K562 (cell line): ENCODE results near the gene GATM. TPM values are rescaled to one million over a fixed set of nuclear protein-coding genes. Genes with fewer than 3 reads are reported as not detected.

Experiments
- ID3 ChIP-seq, 2 experiments: fragments of 250-450 bp in 1 of 2; fragments of 450-650 bp in 1 of 2; sonication (Bioruptor Pico) in 1 of 2; IDR thresholded peaks; 2 replicates each; pipeline versions ENCODE4 v1.6.1 to v1.8.0; 2016 to 2021; ENCODE audit warnings: mild to moderate bottlenecking in 2 of 2, moderate library complexity in 2 of 2, missing compliant biosample characterization in 1 of 2, missing genetic modification characterization in 1 of 2
- JUNB ChIP-seq: fragments of 450-650 bp; formaldehyde crosslinking; conservative IDR thresholded peaks from 2 replicates; pipeline ENCODE4 v1.4.0; 2020; ENCODE audit warnings: mild to moderate bottlenecking
- JUND ChIP-seq, 2 experiments: IDR thresholded peaks; 2 replicates in 1 of 2; 3 replicates in 1 of 2; pipeline ENCODE4 v1.6.1; 2011; ENCODE audit warnings: borderline replicate concordance in 2 of 2, low read depth in 2 of 2, low read length in 2 of 2, improper control_type of control experiment in 1 of 2, missing biosample characterization in 1 of 2, missing genetic modification characterization in 1 of 2, missing genetic modification reagents in 1 of 2
- MEIS2 ChIP-seq: fragments of 450-650 bp; IDR thresholded peaks from 2 replicates; pipeline ENCODE4 v1.6.1; 2014; ENCODE audit warnings: mild to moderate bottlenecking; ENCODE audit not compliant: partially characterized antibody
- MXD1 ChIP-seq: fragments of 250-450 bp; sonication (Bioruptor Pico); IDR thresholded peaks from 2 replicates; pipeline ENCODE4 v1.8.0; 2021; ENCODE audit warnings: borderline replicate concordance, mild to moderate bottlenecking, moderate library complexity; ENCODE audit not compliant: poor library complexity, severe bottlenecking
- OTX1 ChIP-seq: fragments of 450-650 bp; formaldehyde crosslinking; IDR thresholded peaks from 2 replicates; pipeline ENCODE4 v1.4.0; 2022; ENCODE audit warnings: mild to moderate bottlenecking
- POLR3G ChIP-seq: IDR thresholded peaks from 2 replicates; pipeline ENCODE4 v1.6.1; 2011; ENCODE audit not compliant: insufficient read length, insufficient replicate concordance; ENCODE audit errors: extremely low read depth
- SPI1 ChIP-seq: IDR thresholded peaks from 2 replicates; pipeline ENCODE4 v1.6.1; 2011; ENCODE audit warnings: low read depth, low read length, control low read depth, borderline replicate concordance
- ZNF133 ChIP-seq: fragments of 250-450 bp; sonication (Bioruptor Pico); IDR thresholded peaks from 2 replicates; pipeline ENCODE4 v1.4.0; 2020; ENCODE audit warnings: mild to moderate bottlenecking
- ZNF24 ChIP-seq: fragments of 450-650 bp; IDR thresholded peaks from 2 replicates; pipeline ENCODE4 v1.6.1; 2016
- ZNF589 ChIP-seq: fragments of 200-800 bp; sonication (Bioruptor generic); IDR thresholded peaks from 2 replicates; pipeline ENCODE4 v1.6.1; 2016; ENCODE audit warnings: low read depth, missing genetic modification characterization, missing compliant biosample characterization
- ZNF830 ChIP-seq: fragments of 250-450 bp; sonication (Bioruptor Pico); IDR thresholded peaks from 2 replicates; pipeline ENCODE4 v1.5.0; 2021; ENCODE audit warnings: mild to moderate bottlenecking
- polyA plus RNA-seq, 8 experiments: library from polyadenylated mRNA; depleted of rRNA in 4 of 8; stranded (reverse) in 5 of 8; unstranded in 3 of 8; fragments of >200 nt; fragmentation: Nextera tagmentation in 2 of 8; fragmentation: Illumina TruSeq in 1 of 8; extraction: Ambion mirVana in 2 of 8; extraction: Trizol in 1 of 8; gene quantifications; 2 replicates each; pipeline versions ENCODE4 v1.2.1 to v1.2.3, GENCODE V29; 2011 to 2014; ENCODE audit warnings: inconsistent platforms in 1 of 8, missing spikeins in 1 of 8
- total RNA-seq, 7 experiments: library from RNA; depleted of rRNA in 6 of 7; stranded (reverse); fragments of >200 nt in 6 of 7; fragmentation: Illumina TruSeq in 2 of 7; extraction: Trizol in 2 of 7; gene quantifications; 2 replicates each; pipeline versions ENCODE4 v1.2.1 to v1.2.3, GENCODE V29; 2011 to 2021; ENCODE audit warnings: low replicate concordance in 1 of 7
- TF ChIP-seq, protein P1 (sequence below): fragments of 250-450 bp; sonication (Bioruptor Pico); IDR thresholded peaks from 2 replicates; pipeline ENCODE4 v1.5.0; 2022; ENCODE audit warnings: mild to moderate bottlenecking
- TF ChIP-seq, protein P2 (sequence below): fragments of 250-450 bp; sonication (Bioruptor Pico); IDR thresholded peaks from 2 replicates; pipeline ENCODE4 v1.8.0; 2022; ENCODE audit warnings: inconsistent platforms
- TF ChIP-seq, protein P3 (sequence below): sonication (generic); formaldehyde crosslinking; IDR thresholded peaks from 2 replicates; pipeline ENCODE4 v1.8.0; 2023; ENCODE audit warnings: mild to moderate bottlenecking, missing genetic modification reagents
- TF ChIP-seq, protein P4 (sequence below): fragments of 250-450 bp; sonication (Bioruptor Pico); IDR thresholded peaks from 2 replicates; pipeline ENCODE4 v1.4.0; 2020; ENCODE audit warnings: mild to moderate bottlenecking

GATM gene
- total and polyA plus RNA-seq, 9 of the 15 experiments (the other 6 are each of a cell fraction or from before 2014, with no cell fraction given) = 0.11 to 1.1 (median 0.65) TPM

DNA sequence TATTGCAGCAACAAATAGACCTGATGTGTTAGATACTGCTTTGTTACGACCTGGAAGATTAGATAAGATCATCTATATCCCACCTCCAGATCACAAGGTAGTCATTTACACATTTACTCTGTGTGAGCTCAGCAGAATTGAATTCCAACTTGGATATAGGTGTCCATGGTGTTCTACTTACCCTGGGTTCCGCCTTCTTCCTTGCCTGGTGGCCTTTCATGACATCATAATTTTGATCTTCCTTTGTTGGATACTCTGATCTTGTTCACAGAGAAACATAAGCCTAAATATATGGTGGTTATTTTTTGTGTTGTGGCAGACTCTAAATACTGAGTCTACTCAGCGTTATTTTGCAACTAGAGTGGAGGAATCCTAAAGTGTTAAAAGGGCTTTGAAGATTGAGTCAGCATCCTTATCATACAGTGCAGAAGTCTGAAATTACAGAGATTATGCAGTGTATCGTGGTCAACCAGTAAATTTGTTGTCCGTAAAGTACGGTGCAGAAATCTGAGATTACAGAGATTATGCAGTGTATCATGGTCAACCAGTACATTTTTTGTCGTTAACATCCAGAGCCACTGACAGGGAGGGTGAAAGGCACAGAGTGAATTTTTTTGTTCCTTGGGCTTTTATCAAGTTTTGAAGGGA, 39.1 kb upstream of the GATM start (continued):
- TF ChIP-seq ZNF589 (CRISPR knock-in tag) (peak; percentile 69; the same call in 1 of the 2 replicates), ID3 (CRISPR knock-in tag; IDR thresholded peaks at IDR 0.05) (no peak), ID3 (tag; IDR thresholded peaks at IDR 0.05) (no peak), OTX1 (CRISPR knock-in tag) (no peak), MXD1 (CRISPR knock-in tag) (no peak), SPI1 (no peak), ZNF133 (CRISPR knock-in tag) (no peak), JUND (IDR thresholded peaks at IDR 0.05; ENCODE audit: borderline replicate concordance, low read depth, low read length) (peak; percentile 91), JUND (tag; IDR thresholded peaks at IDR 0.05; ENCODE audit: borderline replicate concordance, low read depth, low read length) (peak; percentile 89; the same call in 2 of the 3 replicates), MEIS2 (peak; percentile 69), ZNF830 (CRISPR knock-in tag) (no peak), POLR3G (no peak), ZNF24 (no peak), JUNB (no peak)
- TF ChIP-seq, protein P1, sequence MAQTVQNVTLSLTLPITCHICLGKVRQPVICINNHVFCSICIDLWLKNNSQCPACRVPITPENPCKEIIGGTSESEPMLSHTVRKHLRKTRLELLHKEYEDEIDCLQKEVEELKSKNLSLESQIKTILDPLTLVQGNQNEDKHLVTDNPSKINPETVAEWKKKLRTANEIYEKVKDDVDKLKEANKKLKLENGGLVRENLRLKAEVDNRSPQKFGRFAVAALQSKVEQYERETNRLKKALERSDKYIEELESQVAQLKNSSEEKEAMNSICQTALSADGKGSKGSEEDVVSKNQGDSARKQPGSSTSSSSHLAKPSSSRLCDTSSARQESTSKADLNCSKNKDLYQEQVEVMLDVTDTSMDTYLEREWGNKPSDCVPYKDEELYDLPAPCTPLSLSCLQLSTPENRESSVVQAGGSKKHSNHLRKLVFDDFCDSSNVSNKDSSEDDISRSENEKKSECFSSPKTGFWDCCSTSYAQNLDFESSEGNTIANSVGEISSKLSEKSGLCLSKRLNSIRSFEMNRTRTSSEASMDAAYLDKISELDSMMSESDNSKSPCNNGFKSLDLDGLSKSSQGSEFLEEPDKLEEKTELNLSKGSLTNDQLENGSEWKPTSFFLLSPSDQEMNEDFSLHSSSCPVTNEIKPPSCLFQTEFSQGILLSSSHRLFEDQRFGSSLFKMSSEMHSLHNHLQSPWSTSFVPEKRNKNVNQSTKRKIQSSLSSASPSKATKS = no peak
- TF ChIP-seq, protein P2, sequence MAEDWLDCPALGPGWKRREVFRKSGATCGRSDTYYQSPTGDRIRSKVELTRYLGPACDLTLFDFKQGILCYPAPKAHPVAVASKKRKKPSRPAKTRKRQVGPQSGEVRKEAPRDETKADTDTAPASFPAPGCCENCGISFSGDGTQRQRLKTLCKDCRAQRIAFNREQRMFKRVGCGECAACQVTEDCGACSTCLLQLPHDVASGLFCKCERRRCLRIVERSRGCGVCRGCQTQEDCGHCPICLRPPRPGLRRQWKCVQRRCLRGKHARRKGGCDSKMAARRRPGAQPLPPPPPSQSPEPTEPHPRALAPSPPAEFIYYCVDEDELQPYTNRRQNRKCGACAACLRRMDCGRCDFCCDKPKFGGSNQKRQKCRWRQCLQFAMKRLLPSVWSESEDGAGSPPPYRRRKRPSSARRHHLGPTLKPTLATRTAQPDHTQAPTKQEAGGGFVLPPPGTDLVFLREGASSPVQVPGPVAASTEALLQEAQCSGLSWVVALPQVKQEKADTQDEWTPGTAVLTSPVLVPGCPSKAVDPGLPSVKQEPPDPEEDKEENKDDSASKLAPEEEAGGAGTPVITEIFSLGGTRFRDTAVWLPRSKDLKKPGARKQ (CRISPR knock-in tag) = no peak
- TF ChIP-seq, protein P3, sequence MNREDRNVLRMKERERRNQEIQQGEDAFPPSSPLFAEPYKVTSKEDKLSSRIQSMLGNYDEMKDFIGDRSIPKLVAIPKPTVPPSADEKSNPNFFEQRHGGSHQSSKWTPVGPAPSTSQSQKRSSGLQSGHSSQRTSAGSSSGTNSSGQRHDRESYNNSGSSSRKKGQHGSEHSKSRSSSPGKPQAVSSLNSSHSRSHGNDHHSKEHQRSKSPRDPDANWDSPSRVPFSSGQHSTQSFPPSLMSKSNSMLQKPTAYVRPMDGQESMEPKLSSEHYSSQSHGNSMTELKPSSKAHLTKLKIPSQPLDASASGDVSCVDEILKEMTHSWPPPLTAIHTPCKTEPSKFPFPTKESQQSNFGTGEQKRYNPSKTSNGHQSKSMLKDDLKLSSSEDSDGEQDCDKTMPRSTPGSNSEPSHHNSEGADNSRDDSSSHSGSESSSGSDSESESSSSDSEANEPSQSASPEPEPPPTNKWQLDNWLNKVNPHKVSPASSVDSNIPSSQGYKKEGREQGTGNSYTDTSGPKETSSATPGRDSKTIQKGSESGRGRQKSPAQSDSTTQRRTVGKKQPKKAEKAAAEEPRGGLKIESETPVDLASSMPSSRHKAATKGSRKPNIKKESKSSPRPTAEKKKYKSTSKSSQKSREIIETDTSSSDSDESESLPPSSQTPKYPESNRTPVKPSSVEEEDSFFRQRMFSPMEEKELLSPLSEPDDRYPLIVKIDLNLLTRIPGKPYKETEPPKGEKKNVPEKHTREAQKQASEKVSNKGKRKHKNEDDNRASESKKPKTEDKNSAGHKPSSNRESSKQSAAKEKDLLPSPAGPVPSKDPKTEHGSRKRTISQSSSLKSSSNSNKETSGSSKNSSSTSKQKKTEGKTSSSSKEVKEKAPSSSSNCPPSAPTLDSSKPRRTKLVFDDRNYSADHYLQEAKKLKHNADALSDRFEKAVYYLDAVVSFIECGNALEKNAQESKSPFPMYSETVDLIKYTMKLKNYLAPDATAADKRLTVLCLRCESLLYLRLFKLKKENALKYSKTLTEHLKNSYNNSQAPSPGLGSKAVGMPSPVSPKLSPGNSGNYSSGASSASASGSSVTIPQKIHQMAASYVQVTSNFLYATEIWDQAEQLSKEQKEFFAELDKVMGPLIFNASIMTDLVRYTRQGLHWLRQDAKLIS (CRISPR knock-in tag) = no peak
- TF ChIP-seq, protein P4, sequence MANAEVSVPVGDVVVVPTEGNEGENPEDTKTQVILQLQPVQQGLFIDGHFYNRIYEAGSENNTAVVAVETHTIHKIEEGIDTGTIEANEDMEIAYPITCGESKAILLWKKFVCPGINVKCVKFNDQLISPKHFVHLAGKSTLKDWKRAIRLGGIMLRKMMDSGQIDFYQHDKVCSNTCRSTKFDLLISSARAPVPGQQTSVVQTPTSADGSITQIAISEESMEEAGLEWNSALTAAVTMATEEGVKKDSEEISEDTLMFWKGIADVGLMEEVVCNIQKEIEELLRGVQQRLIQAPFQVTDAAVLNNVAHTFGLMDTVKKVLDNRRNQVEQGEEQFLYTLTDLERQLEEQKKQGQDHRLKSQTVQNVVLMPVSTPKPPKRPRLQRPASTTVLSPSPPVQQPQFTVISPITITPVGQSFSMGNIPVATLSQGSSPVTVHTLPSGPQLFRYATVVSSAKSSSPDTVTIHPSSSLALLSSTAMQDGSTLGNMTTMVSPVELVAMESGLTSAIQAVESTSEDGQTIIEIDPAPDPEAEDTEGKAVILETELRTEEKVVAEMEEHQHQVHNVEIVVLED (CRISPR knock-in tag) = no peak
